Tibial nerve (tissue), 4 donors: ENCODE results near the gene CASP7. TPM values are rescaled to one million over a fixed set of nuclear protein-coding genes. Genes with fewer than 3 reads are reported as not detected.

Experiments
- DNase-seq, 2 donors: peaks; one replicate each; pipeline ENCODE4 v3.0.0-alpha.2; 2019; ENCODE audit warnings: low spot score in 2 of 2
- H3K27ac ChIP-seq, 4 donors: fragments of 200-600 bp; sonication (generic) in 3 of 4; one replicate each; pipeline ENCODE4 v1.5.1; 2017 to 2019; ENCODE audit warnings: mild to moderate bottlenecking in 1 of 4
- H3K27me3 ChIP-seq, 2 donors: fragments of 200-600 bp; sonication (generic) in 1 of 2; one replicate each; pipeline versions ENCODE4 v1.5.1 to v1.6.0; 2017 to 2019
- H3K36me3 ChIP-seq, 3 donors: fragments of 200-600 bp; sonication (generic); one replicate each; pipeline ENCODE4 v1.5.1; 2018 to 2019
- H3K4me1 ChIP-seq, 4 donors: fragments of 200-600 bp; sonication (generic) in 3 of 4; one replicate each; pipeline ENCODE4 v1.5.1; 2017 to 2019
- H3K4me3 ChIP-seq, 4 donors: fragments of 200-600 bp; sonication (generic) in 3 of 4; one replicate each; pipeline ENCODE4 v1.5.1; 2017 to 2019; ENCODE audit warnings: mild to moderate bottlenecking in 1 of 4, moderate library complexity in 1 of 4
- H3K9me3 ChIP-seq, 4 donors: fragments of 200-600 bp; sonication (generic) in 3 of 4; one replicate each; pipeline ENCODE4 v1.5.1; 2017 to 2019
- EP300 ChIP-seq, 2 donors: sonication (generic); formaldehyde crosslinking; IDR thresholded peaks; one replicate each; pipeline ENCODE4 v1.6.1; 2017; ENCODE audit warnings: antibody characterized with exemption in 2 of 2, mild to moderate bottlenecking in 1 of 2
- POLR2A ChIP-seq, 2 donors: fragments of 450-650 bp; IDR thresholded peaks; one replicate each; pipeline ENCODE4 v1.6.1; 2017; ENCODE audit warnings: antibody characterized with exemption in 2 of 2, mild to moderate bottlenecking in 2 of 2, moderate library complexity in 2 of 2
- WGBS, 2 donors: methylation state at CpG; one replicate each; pipeline ENCODE4 v1.1.5; 2018; 5-methylcytosine and 5-hydroxymethylcytosine counted together
- total RNA-seq, 4 donors: library from RNA; depleted of rRNA; stranded (reverse); fragments of >200 nt; gene quantifications; one replicate each; pipeline ENCODE4 v1.1.0, GENCODE V29; 2016
- TF ChIP-seq, protein P1 (sequence below), 5 experiments: fragments of 200-600 bp in 3 of 5; fragments of 450-650 bp in 2 of 5; sonication (generic) in 3 of 5; IDR thresholded peaks; one replicate each; pipeline ENCODE4 v1.5.1; 2016 to 2019; ENCODE audit warnings: antibody characterized with exemption in 5 of 5, mild to moderate bottlenecking in 3 of 5, moderate library complexity in 2 of 5

Gene CASP7
- total RNA-seq, 4 donors from 2014 or later: 12.9 to 18.4 (median 16.8) TPM

DNA sequence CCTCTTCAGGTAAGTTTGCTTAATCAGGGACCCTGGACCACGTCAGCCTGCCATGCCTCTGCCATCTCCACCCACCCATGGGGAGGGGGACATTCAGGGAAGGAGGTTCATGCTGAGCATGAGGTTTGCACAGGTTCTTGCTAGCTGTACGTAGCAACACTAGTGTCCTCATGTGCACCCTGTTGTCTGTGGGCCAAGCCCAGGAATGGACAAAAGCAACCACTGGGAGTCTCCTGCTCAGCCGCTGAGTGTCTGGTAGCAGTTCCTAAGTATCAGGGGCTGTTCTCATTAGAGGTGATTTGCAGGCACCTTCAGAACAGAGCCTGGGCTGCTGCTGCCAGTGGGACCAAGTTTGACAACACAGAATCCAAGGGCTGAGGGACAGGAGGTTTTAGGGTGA is 17.9 kb downstream of the CASP7 start:
- no peak for DNase-seq
- WGBS, 2 donors: 96 to 98% methylated on average over 3 of the region's 3 CpGs
- no peaks in the 10 kb centered on the region for H3K4me1 ChIP-seq
- H3K4me3 ChIP-seq: no peak overlapping the region
- peaks cover 0 to 16% (median 6%) of the 10 kb centered on the region in 4 donors for H3K9me3 ChIP-seq
- peaks cover 0 to 57% (median 2%) of the 10 kb centered on the region in 3 donors for H3K36me3 ChIP-seq
- H3K27me3 ChIP-seq: no peaks in the 10 kb centered on the region
- TF ChIP-seq, protein P1, sequence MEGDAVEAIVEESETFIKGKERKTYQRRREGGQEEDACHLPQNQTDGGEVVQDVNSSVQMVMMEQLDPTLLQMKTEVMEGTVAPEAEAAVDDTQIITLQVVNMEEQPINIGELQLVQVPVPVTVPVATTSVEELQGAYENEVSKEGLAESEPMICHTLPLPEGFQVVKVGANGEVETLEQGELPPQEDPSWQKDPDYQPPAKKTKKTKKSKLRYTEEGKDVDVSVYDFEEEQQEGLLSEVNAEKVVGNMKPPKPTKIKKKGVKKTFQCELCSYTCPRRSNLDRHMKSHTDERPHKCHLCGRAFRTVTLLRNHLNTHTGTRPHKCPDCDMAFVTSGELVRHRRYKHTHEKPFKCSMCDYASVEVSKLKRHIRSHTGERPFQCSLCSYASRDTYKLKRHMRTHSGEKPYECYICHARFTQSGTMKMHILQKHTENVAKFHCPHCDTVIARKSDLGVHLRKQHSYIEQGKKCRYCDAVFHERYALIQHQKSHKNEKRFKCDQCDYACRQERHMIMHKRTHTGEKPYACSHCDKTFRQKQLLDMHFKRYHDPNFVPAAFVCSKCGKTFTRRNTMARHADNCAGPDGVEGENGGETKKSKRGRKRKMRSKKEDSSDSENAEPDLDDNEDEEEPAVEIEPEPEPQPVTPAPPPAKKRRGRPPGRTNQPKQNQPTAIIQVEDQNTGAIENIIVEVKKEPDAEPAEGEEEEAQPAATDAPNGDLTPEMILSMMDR (IDR thresholded peaks at IDR 0.05): no peak
- H3K27ac ChIP-seq: no peak overlapping the region

DNA sequence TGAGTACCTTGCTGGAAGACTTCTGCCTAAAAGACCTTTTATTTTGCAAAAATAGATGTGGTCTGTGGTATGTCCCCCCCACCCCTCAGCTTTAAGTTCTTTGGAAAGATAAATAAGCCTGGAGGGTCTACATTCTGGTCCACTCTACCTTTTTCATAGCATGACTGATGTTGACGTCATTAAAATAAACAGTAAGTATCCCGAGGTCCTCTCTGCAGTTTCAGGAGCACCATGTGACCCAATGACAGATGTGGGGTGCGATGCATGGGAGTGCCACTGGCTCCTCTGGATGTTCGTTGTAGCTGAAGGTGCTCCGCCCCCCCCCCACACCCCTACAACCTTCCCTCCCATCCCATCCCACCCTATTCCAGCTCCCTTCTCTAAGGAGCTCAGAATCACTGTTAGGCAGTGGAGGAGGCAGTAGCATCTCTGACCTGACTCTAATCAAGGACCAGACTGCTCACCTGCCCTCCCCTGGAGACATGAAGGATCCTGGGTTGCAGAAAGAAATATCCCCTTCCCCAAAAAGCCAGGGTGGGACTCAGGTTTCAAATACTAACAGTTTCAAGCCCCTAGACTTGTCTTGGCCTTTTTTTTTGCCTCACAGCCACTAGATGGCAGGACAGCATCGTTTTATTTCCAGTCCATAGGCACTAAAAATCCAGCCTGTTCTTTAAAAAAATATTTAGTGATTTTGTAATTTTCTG is 25.1 kb downstream of the CASP7 start:
- peaks cover 0 to 36% (median 4%) of the 10 kb centered on the region in 4 donors for H3K4me1 ChIP-seq
- no peaks in the 10 kb centered on the region for H3K9me3 ChIP-seq
- no peaks in the 10 kb centered on the region for H3K27me3 ChIP-seq
- 38 to 52% methylated on average over 6 of the region's 6 CpGs for WGBS, 2 donors
- H3K4me3 ChIP-seq: no peak overlapping the region
- peaks cover 0 to 22% (median 0%) of the 10 kb centered on the region in 3 donors for H3K36me3 ChIP-seq
- peak in 1 of 2 donors; percentile 23 for DNase-seq
- no peak for TF ChIP-seq EP300 (IDR thresholded peaks at IDR 0.05)
- TF ChIP-seq, protein P1 (IDR thresholded peaks at IDR 0.05): peak; percentile 41 to 58 (median 51)
- H3K27ac ChIP-seq: no peak overlapping the region

DNA sequence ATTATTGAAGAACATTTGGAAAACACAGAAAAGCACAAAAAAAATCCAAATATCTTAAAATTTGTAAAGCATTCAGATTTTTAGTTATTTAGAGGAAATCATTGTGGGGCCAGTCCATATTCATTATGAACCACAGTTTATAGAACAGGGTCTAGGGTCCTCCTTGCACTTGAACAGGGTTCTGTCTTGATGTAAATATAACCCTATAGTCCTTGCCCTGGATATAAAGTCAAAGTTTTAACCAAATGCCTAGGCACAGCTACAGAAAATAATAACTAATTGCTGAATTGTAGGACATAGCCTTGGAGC is 25.6 kb downstream of the CASP7 start:
- Histone ChIP-seq H3K27ac (no peak overlapping the region), H3K9me3 (no peaks in the 10 kb centered on the region), H3K4me3 (no peak overlapping the region), H3K4me1 (peaks cover 0 to 40% (median 4%) of the 10 kb centered on the region in 4 donors), H3K27me3 (no peaks in the 10 kb centered on the region), H3K36me3 (peaks cover 0 to 22% (median 0%) of the 10 kb centered on the region in 3 donors)
- DNase-seq: no peak
- TF ChIP-seq POLR2A (IDR thresholded peaks at IDR 0.05) (no peak), EP300 (IDR thresholded peaks at IDR 0.05) (no peak)
- TF ChIP-seq, protein P1 (IDR thresholded peaks at IDR 0.05): no peak

GRCh38 chr10:113706623-113707022 is 26.9 kb downstream of the CASP7 start:
- 64 to 69% methylated on average over 5 of the region's 5 CpGs for WGBS, 2 donors
- DNase-seq: no peak
- Histone ChIP-seq H3K4me1 (peaks cover 0 to 51% (median 4%) of the 10 kb centered on the region in 4 donors), H3K27ac (no peak overlapping the region), H3K27me3 (no peaks in the 10 kb centered on the region), H3K36me3 (peaks cover 0 to 24% (median 0%) of the 10 kb centered on the region in 3 donors), H3K4me3 (no peak overlapping the region), H3K9me3 (no peaks in the 10 kb centered on the region)
- TF ChIP-seq, protein P1 (IDR thresholded peaks at IDR 0.05): no peak
- TF ChIP-seq POLR2A (IDR thresholded peaks at IDR 0.05): no peak
- no peak for TF ChIP-seq EP300 (IDR thresholded peaks at IDR 0.05)

DNA sequence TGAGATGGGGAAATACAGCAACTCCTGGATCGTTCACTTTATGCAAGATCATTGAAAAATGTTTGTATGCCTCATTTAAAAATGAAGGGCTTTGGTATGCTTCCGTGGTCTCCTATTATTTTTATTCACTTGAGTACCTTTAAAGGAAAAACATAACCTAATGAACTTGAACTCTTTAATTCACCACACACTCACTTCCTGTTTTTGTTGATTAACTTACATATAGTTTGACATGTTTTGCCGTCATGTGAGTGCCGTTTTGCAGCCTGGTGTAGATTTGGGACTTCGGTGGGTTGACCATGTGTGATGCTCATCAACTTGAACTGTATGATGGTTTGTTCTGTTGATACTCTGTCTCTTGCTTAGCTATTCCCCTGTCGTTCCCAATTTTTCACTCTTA is 28.9 kb downstream of the CASP7 start:
- no peak overlapping the region for H3K4me3 ChIP-seq
- H3K4me1 ChIP-seq: peaks cover 0 to 55% (median 4%) of the 10 kb centered on the region in 4 donors
- 86 to 91% methylated on average over 6 of the region's 6 CpGs for WGBS, 2 donors
- no peaks in the 10 kb centered on the region for H3K9me3 ChIP-seq
- no peak overlapping the region for H3K27ac ChIP-seq
- TF ChIP-seq, protein P1 (IDR thresholded peaks at IDR 0.05): no peak
- TF ChIP-seq POLR2A (IDR thresholded peaks at IDR 0.05): no peak
- TF ChIP-seq EP300 (IDR thresholded peaks at IDR 0.05): no peak
- no peaks in the 10 kb centered on the region for H3K27me3 ChIP-seq
- peaks cover 0 to 17% (median 0%) of the 10 kb centered on the region in 3 donors for H3K36me3 ChIP-seq
- no peak for DNase-seq
